Stimulated activated naive B cell treated with anti-CD40 and anti-IgM and Interleukin-4, amounts not matched to agents 10 μg/mL and 1 μg/mL and 100 μg/mL, for 72 hours (primary cell): Measurements from ENCODE around the gene E2F3.

Source experiments
- ATAC-seq, 2 donors: fragments of 150-1000 bp; cut with Tn5 transposase; replicated peaks; 2 replicates each; pipeline ENCODE4 v1.10.0; 2021; ENCODE audit warnings: moderate library complexity in 1 of 2
- DNase-seq: peaks from one replicate; pipeline ENCODE4 v3.0.0; 2021
- H3K27ac Mint-ChIP-seq: one replicate; pipeline ENCODE4 v1.8.0; 2022; ENCODE audit warnings: mild to moderate bottlenecking, mixed read lengths
- H3K27me3 Mint-ChIP-seq, 2 donors: one replicate each; pipeline ENCODE4 v1.8.0; 2022; ENCODE audit warnings: mixed read lengths in 2 of 2
- H3K36me3 Mint-ChIP-seq, 2 donors: one replicate each; pipeline ENCODE4 v1.8.0; 2022; ENCODE audit warnings: mixed read lengths in 2 of 2, mild to moderate bottlenecking in 1 of 2
- H3K4me1 Mint-ChIP-seq, 2 donors: one replicate each; pipeline ENCODE4 v1.8.0; 2022; ENCODE audit warnings: mixed read lengths in 2 of 2, mild to moderate bottlenecking in 1 of 2
- H3K4me3 Mint-ChIP-seq, 2 donors: one replicate each; pipeline ENCODE4 v1.8.0; 2022; ENCODE audit warnings: mild to moderate bottlenecking in 2 of 2, mixed read lengths in 2 of 2, moderate library complexity in 1 of 2
- H3K9me3 Mint-ChIP-seq, 2 donors: one replicate each; pipeline ENCODE4 v1.8.0; 2022; ENCODE audit warnings: mixed read lengths in 2 of 2, mild to moderate bottlenecking in 1 of 2

Gene E2F3

GRCh38 chr6:20433321-20433720 lies 31.6 kb downstream of the E2F3 start:
- no peaks in the 10 kb centered on the region for H3K27me3 Mint-ChIP-seq
- no peak for ATAC-seq
- H3K4me1 Mint-ChIP-seq = peaks cover 1 to 3% of the 10 kb centered on the region in 2 donors
- DNase-seq = no peak
- H3K36me3 Mint-ChIP-seq = peaks cover 40 to 46% of the 10 kb centered on the region in 2 donors
- H3K4me3 Mint-ChIP-seq = no peak overlapping the region
- peaks cover 0 to 6% of the 10 kb centered on the region in 2 donors for H3K9me3 Mint-ChIP-seq
- H3K27ac Mint-ChIP-seq = no peak overlapping the region

DNA sequence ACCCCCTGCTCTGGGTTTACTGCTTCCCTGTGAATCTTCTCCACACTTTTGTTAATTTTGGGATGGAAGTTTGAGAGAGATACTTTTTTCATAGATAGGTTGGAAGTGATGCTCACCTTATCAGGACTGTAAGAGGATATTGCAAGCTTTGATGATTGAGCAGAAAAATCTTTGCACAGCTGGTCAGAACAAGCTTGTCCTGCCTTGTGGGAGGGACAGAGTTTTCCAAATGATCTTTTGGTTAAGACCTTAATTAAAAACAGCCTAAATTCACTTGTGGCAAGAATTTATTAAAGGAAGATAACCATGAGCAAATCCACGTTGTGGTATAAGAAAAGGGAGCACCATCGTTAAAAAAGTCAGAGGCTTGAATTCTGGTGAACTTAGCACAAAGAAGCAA lies 32.2 kb downstream of the E2F3 start:
- H3K27ac Mint-ChIP-seq = no peak overlapping the region
- no peak for ATAC-seq
- peaks cover 42 to 48% of the 10 kb centered on the region in 2 donors for H3K36me3 Mint-ChIP-seq
- H3K4me3 Mint-ChIP-seq = no peak overlapping the region
- H3K4me1 Mint-ChIP-seq = peaks cover 0 to 3% of the 10 kb centered on the region in 2 donors
- peaks cover 0 to 6% of the 10 kb centered on the region in 2 donors for H3K9me3 Mint-ChIP-seq
- no peak for DNase-seq
- no peaks in the 10 kb centered on the region for H3K27me3 Mint-ChIP-seq

- ATAC-seq (no peak), DNase-seq (no peak)
- Mint-ChIP-seq H3K4me1 (peaks cover 0 to 3% of the 10 kb centered on the region in 2 donors), H3K27me3 (no peaks in the 10 kb centered on the region), H3K36me3 (peaks cover 45 to 55% of the 10 kb centered on the region in 2 donors), H3K9me3 (peaks cover 0 to 6% of the 10 kb centered on the region in 2 donors), H3K27ac (no peak overlapping the region), H3K4me3 (no peak overlapping the region)
Observed at GRCh38 chr6:20434766-20435165, 33.1 kb downstream of the E2F3 start.

DNA sequence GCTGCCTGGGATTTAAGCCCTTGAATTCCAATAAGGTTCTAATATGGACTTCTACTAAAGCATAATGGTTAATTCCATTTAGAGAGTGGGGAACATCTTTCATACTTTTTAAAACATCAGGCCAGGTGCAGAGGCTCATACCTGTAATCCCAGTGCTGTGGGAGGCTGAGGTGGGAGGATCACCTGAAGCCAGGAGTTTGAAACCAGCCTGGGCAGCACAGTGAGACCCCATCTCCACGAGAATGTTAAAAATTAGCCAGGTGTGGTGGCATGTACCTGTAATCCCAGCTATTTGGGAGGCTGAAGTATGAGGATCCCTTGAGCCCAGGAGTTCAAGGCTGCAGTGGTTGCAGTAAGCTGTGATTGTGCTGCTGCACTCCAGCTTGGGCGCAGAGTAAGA lies 35.0 kb downstream of the E2F3 start:
- Mint-ChIP-seq H3K9me3 (peaks cover 0 to 6% of the 10 kb centered on the region in 2 donors), H3K36me3 (peaks cover 56 to 66% of the 10 kb centered on the region in 2 donors), H3K4me3 (no peak overlapping the region), H3K27ac (no peak overlapping the region), H3K27me3 (no peaks in the 10 kb centered on the region), H3K4me1 (peaks cover 0 to 3% of the 10 kb centered on the region in 2 donors)
- ATAC-seq = no peak
- no peak for DNase-seq

DNA sequence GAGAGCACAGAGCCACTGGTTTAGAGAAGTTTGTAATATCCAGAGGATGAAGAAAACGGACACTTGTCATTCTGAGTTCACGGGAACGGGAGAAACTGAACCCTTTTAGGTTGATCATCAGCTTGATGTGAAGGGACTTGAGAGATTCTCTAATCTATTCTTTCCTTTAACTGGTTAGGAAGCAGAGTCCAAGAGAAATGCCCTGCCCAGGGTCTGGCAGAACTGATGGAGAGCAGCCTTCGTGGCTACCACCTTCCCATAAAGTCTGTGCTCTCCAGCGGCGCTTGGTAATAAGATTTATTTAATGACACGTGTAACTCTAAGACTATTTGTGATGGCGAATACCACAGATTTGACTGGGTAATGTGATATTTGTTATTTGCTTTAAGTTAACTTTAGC lies 36.0 kb downstream of the E2F3 start:
- peaks cover 47 to 60% of the 10 kb centered on the region in 2 donors for H3K36me3 Mint-ChIP-seq

DNA sequence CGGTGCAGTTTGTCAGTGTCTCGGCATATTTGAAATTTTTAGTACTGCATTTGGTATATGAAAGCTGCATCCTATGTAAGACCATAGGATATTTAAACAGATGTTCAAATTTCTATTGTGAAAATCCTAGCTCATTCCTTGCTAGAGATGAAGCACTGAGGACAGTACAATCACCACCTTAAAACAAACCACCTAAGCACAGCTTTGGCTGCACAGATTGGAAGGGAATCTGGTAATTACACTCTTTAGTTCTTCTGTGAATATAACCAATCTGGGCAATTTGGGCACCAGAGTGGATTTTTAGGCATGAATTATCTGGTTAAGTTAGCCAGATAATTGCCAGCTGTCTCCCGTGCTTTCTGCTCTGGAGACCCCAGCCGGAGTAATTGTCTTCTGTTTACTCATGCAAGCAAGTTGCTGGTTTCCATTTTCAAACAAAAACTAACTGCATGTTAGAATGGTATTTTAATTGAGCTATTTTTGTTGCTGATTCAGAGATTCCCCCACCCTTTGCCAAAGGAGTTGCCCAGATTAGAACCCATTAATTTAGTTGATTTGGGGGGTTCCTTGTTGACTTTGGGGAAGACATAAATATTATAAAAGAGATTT lies 36.9 kb downstream of the E2F3 start:
- ATAC-seq = no peak
- peaks cover 42 to 59% of the 10 kb centered on the region in 2 donors for H3K36me3 Mint-ChIP-seq
- peaks cover 0 to 3% of the 10 kb centered on the region in 2 donors for H3K4me1 Mint-ChIP-seq
- no peak overlapping the region for H3K27ac Mint-ChIP-seq
- H3K27me3 Mint-ChIP-seq = no peaks in the 10 kb centered on the region
- no peak overlapping the region for H3K4me3 Mint-ChIP-seq
- DNase-seq = no peak
- H3K9me3 Mint-ChIP-seq = peaks cover 0 to 1% of the 10 kb centered on the region in 2 donors

More for the DNA sequence above, 36.0 kb downstream of the E2F3 start:
- Mint-ChIP-seq H3K27ac (no peak overlapping the region), H3K4me1 (peaks cover 0 to 3% of the 10 kb centered on the region in 2 donors), H3K4me3 (no peak overlapping the region), H3K9me3 (peaks cover 0 to 2% of the 10 kb centered on the region in 2 donors), H3K27me3 (no peaks in the 10 kb centered on the region)
- DNase-seq = no peak
- ATAC-seq = no peak

DNA sequence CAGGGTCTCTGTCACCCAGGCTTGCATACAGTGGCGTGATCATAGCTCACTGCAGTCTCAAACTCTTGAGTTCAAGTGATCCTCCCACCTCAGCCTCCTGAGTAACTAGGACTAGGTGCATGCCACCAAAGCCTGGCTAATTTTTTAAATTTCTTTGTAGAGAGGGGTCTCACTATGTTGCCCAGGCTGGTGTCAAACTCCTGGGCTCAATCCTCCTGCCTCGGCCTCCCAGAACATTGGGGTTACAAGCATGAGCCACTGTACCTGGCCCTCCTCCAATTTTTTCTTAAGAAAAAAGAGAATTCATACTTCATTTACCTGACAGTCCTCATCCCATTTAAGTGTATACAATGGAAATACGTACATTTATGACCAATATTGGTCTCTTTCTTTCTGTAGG lies 37.9 kb downstream of the E2F3 start:
- ATAC-seq = no peak
- Mint-ChIP-seq H3K4me1 (peaks cover 6 to 7% of the 10 kb centered on the region in 2 donors), H3K27me3 (no peaks in the 10 kb centered on the region)

DNA sequence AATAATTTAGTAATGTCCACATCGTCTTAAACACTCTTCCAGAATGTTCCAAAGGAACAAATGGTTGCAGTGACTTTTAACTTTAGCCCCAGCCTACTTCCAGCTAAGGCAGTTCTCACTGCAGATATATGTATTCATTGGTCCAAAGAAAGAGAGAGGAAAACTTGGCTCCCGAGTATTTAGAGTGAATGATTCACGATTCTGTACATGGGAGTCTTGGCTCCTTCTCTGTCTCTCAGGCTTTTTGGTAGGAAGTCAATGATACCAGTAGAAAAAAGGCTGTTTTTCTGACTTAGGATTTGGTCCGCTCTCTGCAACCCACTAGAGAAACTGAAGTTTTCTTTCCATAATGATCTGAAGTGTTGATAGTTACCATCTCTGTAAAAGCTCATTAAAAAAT lies 38.6 kb downstream of the E2F3 start:
- ATAC-seq = no peak
- no peak for DNase-seq
- H3K9me3 Mint-ChIP-seq = peaks cover 0 to 1% of the 10 kb centered on the region in 2 donors
- H3K27ac Mint-ChIP-seq = peak overlapping the region; percentile 65
- no peaks in the 10 kb centered on the region for H3K27me3 Mint-ChIP-seq
- H3K36me3 Mint-ChIP-seq = peaks cover 36 to 55% of the 10 kb centered on the region in 2 donors
- no peak overlapping the region for H3K4me3 Mint-ChIP-seq
- H3K4me1 Mint-ChIP-seq = peaks cover 10 to 15% of the 10 kb centered on the region in 2 donors

More for the DNA sequence above, 37.9 kb downstream of the E2F3 start:
- DNase-seq = no peak
- Mint-ChIP-seq H3K9me3 (peaks cover 0 to 1% of the 10 kb centered on the region in 2 donors), H3K4me3 (no peak overlapping the region), H3K27ac (no peak overlapping the region), H3K36me3 (peaks cover 38 to 55% of the 10 kb centered on the region in 2 donors)

- no peak for ATAC-seq
- Mint-ChIP-seq H3K4me1 (peaks cover 9 to 17% of the 10 kb centered on the region in 2 donors), H3K36me3 (peaks cover 34 to 52% of the 10 kb centered on the region in 2 donors), H3K9me3 (peaks cover 0 to under 1% of the 10 kb centered on the region in 2 donors), H3K27me3 (no peaks in the 10 kb centered on the region), H3K4me3 (no peak overlapping the region), H3K27ac (no peak overlapping the region)
- no peak for DNase-seq
Observed at GRCh38 chr6:20441236-20441635, 39.6 kb downstream of the E2F3 start.

- no peaks in the 10 kb centered on the region for H3K9me3 Mint-ChIP-seq
- H3K27ac Mint-ChIP-seq = no peak overlapping the region
- H3K36me3 Mint-ChIP-seq = peaks cover 30 to 48% of the 10 kb centered on the region in 2 donors
- no peaks in the 10 kb centered on the region for H3K27me3 Mint-ChIP-seq
- no peak for ATAC-seq
- H3K4me1 Mint-ChIP-seq = peaks cover 8 to 18% of the 10 kb centered on the region in 2 donors
- no peak overlapping the region for H3K4me3 Mint-ChIP-seq
- DNase-seq = no peak
Observed at GRCh38 chr6:20441921-20442320, 40.2 kb downstream of the E2F3 start.

GRCh38 chr6:20444786-20445271 lies 43.1 kb downstream of the E2F3 start:
- DNase-seq = no peak
- peak overlapping the region; percentile 38 for H3K27ac Mint-ChIP-seq
- H3K4me3 Mint-ChIP-seq = no peak overlapping the region
- no peaks in the 10 kb centered on the region for H3K27me3 Mint-ChIP-seq
- peaks cover 29 to 38% of the 10 kb centered on the region in 2 donors for H3K36me3 Mint-ChIP-seq
- ATAC-seq = peak; percentile 41 to 70
- H3K9me3 Mint-ChIP-seq = no peaks in the 10 kb centered on the region
- H3K4me1 Mint-ChIP-seq = peaks cover 10 to 34% of the 10 kb centered on the region in 2 donors

DNA sequence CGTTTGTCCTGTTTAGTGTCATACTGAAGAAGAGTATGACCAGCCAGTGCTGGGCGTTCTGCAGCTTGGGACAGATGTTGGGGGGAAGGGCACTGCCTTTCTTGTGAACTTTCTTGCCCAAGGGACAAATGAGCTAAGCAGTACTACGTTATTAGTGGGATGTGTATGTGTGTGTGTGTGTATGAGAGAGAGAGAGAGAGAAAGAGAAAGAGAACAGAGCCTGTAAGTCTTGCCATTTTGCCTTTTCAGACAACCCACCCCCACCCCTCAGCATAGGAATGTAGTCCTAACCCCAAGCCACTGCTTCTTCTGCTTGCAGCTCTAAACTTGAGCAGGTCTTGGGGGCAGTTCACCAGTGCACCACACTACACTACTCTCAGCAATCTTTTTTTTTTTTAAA lies 45.5 kb downstream of the E2F3 start:
- DNase-seq (no peak), ATAC-seq (no peak)
- Mint-ChIP-seq H3K9me3 (peaks cover 0 to 2% of the 10 kb centered on the region in 2 donors), H3K4me3 (no peak overlapping the region), H3K4me1 (peaks cover 18 to 51% of the 10 kb centered on the region in 2 donors), H3K36me3 (peaks cover 31 to 33% of the 10 kb centered on the region in 2 donors), H3K27me3 (no peaks in the 10 kb centered on the region), H3K27ac (no peak overlapping the region)

- DNase-seq (no peak), ATAC-seq (no peak)
- no peak overlapping the region for H3K27ac Mint-ChIP-seq
- H3K4me3 Mint-ChIP-seq = no peak overlapping the region
- peaks cover 18 to 51% of the 10 kb centered on the region in 2 donors for H3K4me1 Mint-ChIP-seq
- H3K27me3 Mint-ChIP-seq = no peaks in the 10 kb centered on the region
- H3K9me3 Mint-ChIP-seq = peaks cover 0 to 2% of the 10 kb centered on the region in 2 donors
- peaks cover 31 to 34% of the 10 kb centered on the region in 2 donors for H3K36me3 Mint-ChIP-seq
Observed at GRCh38 chr6:20447581-20448132, 46.0 kb downstream of the E2F3 start.

GRCh38 chr6:20448828-20449227 lies 47.1 kb downstream of the E2F3 start:
- peaks cover 18 to 63% of the 10 kb centered on the region in 2 donors for H3K4me1 Mint-ChIP-seq
- no peak overlapping the region for H3K27ac Mint-ChIP-seq

More at GRCh38 chr6:20448828-20449227, 47.1 kb downstream of the E2F3 start:
- Mint-ChIP-seq H3K4me3 (no peak overlapping the region), H3K9me3 (peaks cover 0 to 2% of the 10 kb centered on the region in 2 donors), H3K36me3 (peaks cover 36 to 38% of the 10 kb centered on the region in 2 donors), H3K27me3 (no peaks in the 10 kb centered on the region)
- ATAC-seq (no peak), DNase-seq (no peak)
